ENCODE data around the gene INO80E.
"Not testable (repeated sequence)": the region's sequence is repeated elsewhere in the genome, so short reads cannot be mapped to it uniquely, and the experiment has no call there.

INO80E gene

DNA sequence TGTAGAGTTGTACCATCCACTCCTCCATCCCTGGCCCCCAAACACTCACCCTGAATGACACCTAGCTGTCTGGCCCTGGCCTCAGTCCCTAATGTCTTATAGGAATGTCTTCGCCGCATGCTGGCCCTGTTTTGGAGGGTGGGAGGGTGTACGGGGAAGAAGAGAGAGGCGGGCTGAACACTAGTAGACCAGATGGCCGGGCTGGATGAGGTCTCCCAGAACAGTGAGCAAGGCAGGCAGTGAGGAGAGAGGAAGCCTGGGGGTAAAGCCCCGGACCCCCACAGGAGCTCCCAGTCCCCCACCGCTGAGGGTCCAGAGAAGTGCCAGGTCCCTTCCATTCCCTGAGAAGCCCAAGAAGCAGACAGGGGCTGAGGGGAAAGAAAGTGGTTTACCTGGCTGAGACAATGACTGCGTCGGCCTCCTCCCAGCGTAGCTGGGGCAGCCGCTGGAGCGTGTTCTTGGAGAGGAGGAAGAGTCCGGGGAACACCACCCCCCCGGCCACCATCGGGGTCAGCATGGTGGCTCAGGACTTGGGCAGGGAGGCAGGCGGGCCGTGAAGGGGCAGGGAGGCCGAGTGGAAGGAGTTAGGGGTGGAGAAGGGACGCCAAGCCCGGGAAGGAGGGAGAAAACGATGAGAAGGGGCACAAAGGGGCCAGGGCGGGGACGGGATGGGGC is 34.1 kb downstream of the INO80E start:
- no peak for FAIRE-seq
- DNase-seq (ENCODE audit: insufficient read length, low spot score) = no peak

DNA sequence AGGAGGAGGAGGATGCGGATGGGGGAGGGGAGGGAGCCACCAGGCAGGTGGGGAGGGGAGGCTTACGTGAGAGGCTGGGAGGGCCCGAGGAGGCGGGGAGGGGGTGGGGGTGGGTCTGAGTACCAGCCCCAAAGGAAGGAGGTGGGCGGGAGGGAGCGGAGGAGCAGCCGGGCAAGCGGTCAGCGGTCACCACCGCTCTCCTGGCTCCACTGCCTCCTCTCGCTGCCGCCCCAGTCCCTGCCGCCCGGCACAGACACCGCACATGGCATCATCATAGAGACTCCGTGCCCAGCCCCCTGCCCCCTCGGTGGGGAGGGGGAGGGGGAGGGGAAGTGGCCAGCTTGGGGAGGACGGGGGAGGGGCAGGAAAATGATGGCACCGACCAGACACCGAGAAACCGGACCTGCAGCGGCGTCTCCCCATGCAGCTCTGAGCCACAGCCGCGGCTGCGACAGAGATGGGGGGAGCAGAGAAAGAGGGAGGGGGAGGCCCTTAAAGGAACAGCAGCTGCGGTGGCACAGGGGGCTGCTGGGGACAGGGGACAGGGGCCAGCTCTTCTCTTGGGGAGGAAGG is 34.9 kb downstream of the INO80E start, which contains the start of gene TLCD3B:
TLCD3B (minus strand) TSS at position 431 of the 573 bp plus-strand sequence. CDS start 744 bp downstream, outside the sequence.
- FAIRE-seq (no peak), DNase-seq (ENCODE audit: insufficient read length, low spot score) (no peak)

DNA sequence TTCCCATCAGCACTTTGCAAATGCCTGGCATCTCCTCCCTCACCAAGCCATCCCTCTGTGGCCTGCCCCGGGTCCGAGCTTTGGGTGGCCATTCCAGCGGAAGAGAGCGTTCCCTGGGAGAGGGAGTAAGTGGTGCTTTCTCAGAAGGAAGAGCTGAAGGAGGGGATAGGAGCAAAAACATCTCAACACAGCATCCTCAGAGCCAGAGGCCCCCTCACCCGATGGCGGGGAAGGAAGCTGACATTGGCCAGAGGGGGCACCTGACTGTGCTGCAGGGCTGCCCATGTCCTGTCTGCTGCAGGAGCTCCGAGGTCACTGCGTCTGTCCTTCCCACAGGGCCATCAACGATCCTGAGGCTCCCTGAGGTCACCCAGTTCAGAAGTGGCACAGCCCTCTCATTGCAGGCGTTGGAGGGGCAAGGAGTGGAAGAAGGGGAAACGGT is 35.5 kb downstream of the INO80E start:
- DNase-seq (ENCODE audit: insufficient read length, low spot score) (no peak), FAIRE-seq (no peak)

DNA sequence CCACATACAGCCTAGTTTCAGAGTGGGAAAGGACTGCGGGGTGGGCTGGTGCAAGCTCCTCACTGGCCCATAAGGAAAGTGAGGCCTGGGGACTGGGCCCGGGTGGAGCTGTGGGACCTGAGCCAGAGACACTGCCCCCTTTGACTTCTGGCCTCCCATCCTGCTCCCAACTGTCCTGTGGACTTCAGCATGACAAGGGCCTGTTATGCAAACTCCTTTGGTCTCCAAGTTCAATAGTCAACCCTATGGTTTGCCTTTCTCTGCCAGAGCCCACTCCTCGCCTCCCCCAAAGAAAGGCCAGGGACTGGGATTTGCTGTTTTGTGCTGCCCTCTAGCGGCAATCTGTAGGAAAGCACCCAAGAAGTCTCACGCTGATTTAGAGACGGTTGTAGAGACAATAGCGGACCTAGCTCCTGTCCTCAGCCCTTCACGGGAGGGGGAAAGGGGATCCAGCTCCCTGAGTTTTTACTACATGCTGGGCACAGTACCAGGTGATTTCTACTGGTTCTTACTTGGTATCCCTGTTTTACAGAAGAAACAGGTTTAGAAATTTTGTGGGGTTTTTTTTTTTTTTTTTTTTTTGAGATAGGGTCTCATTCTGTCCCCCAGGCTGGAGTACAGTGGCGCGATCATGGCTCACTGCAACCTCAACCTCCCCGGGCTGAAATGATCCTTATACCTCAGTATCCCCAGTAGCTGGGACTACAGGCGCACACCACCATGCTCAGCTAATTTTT is 36.2 kb downstream of the INO80E start:
- FAIRE-seq = no peak

DNA sequence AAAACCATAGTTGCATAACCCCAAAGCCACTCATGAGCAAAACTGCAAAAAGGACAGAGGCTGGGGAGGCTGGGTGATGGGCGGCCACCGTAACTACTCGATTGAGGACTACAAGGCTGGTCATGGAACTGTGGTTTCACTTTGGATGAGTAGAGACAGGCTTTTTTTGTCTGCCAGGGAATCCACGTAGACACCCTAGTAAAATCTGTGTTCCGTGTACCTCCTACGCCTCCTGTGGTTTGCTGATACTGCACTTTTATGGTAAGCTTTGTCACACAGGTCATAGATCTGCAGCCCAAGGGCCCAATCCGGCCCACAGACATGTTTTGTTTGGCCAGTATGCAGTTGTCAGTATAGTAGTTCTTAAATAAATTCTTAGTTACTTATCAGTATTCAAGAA is 37.2 kb downstream of the INO80E start:
- DNase-seq (ENCODE audit: insufficient read length, low spot score) (no peak), FAIRE-seq (no peak)

More for the DNA sequence above, 36.2 kb downstream of the INO80E start:
- peak; percentile 74 for DNase-seq (ENCODE audit: insufficient read length, low spot score)

DNA sequence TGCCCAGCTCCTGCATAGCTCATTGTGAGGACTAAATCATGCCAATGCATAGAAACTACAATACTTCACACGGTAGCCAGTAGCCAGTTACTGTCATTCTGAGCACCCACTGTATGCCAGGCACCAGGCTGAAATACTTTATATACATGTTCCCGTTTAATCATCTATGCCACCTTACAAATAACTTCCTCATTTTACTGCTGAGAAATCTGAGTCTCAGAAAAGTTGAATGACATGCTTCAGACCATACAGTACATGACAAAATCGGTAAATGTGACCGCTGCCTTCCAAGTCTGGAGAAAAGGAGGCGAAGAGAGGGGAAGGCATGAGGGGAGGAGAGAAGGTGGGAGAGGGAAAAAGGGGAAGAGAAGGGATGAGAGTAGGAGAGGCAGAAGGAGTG is 44.2 kb downstream of the INO80E start:
- no peak for DNase-seq (ENCODE audit: insufficient read length, low spot score)
- FAIRE-seq = no peak

DNA sequence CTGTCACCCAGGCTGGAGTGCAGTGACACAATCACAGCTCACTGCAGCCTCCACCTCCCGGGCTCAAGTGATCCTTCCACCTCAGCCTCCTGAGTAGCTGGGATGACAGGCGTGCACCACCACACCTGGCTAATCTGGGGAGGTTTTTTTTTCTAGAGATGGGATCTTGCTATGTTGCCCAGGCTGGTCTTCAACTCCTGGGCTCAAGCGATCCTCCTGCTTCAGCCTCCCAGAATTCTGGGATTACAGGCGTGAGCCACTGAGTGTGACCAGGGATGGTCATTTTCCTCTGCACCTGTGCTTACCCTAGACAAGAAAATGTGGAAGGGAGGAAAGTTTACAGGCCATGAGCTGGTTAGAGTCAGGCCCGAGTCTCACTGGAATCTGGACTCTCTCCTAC is 44.6 kb downstream of the INO80E start:
- FAIRE-seq; DNase-seq (ENCODE audit: insufficient read length, low spot score): not testable (repeated sequence)

DNA sequence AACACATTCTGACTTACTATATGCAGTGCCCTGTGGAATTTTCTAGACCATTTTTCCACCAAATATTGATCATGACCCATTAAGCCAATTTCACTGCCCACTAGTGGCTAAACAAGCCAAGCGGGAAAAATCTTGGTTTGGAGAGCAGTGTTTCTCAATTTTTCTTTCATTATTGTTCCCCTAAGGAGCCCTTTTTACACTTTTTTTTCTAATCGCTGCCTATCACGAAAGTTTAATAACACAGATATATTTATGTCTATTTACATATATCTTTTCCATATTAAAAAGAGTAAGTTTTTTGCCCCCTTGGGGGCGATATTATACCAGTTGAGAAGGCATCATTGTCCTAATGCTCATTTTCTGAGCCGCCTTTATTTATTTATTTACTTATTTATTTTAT is 45.8 kb downstream of the INO80E start:
- DNase-seq (ENCODE audit: insufficient read length, low spot score) = no peak
- no peak for FAIRE-seq

DNA sequence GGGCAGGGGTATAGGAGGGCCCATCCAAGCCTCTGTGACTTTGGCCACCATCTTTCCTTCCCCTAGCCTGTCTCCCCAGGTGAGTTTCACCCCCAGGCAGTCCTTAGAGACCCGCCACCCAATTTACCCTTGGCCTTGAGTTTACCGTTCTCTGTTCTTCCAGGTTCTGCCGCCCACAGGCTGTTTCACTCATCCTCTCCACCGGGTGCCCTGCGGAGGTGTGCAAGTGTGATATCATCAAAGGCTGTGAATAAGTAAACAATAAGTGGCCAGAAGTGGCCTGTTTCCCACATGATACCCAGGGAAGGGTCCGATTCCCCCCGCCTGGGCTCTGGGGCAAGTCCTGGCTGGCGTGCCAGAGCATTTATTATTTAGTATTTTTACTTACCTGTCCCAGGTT is 50.1 kb downstream of the INO80E start:
- FAIRE-seq (no peak), DNase-seq (ENCODE audit: insufficient read length, low spot score) (no peak)

DNA sequence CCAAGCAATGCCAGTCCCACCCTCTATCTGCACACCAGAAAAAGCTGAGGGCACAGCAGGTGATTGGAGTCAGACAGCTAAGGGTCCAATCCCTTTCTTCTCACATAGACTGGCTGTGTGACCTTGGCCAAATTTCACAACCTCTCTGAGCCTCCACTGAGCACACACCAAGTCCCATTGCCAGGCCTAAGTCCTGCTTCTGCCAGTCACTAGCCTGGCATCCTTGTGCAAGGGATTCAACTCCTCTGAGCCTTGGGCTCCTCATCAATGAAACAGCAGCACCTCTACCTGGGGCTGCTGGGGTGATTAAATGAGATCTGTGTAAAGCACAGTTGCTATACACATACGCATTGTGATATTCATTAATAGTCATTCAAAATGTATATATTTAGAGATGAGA is 50.5 kb downstream of the INO80E start:
- no peak for FAIRE-seq
- DNase-seq (ENCODE audit: insufficient read length, low spot score) = no peak

DNA sequence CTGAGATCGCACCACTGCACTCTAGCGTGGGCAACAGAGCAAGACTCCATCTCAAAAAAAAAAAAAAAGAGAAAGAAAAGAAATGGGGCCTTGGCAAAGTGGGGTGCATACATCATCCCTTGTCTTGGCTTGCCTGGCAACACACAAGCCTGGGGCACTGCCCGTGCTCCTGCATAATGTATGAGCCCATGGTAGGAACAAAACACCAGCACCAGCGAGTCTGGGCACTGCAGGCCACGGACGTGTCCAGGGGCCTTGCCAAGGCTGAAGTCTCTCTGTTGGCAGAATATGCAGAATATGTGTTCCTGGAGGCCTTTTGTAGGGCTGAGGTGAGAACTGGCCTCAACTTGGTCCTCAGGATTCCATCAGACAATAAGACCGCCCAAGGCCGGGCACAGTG is 53.8 kb downstream of the INO80E start:
- no peak for FAIRE-seq
- DNase-seq (ENCODE audit: insufficient read length, low spot score) = no peak

DNA sequence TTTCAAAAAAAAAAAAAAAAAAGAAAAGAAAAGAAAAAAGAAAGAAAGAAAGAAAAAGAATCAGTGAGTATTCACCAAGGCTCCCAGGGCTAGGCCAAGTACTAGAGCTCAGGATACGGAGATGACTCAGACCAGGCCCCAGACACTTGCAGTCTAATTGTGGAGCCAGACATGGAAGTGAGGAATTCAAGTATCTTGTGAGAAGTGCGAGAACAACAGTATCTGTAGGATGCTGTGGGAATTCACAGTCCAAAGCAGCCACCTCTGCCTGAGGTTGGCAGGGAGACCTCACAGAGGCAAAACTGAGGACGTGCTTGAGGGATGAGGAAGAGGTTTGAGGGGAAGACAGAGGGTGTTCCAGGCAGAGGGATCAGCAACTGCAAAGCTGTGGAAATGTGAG is 55.5 kb downstream of the INO80E start:
- DNase-seq (ENCODE audit: insufficient read length, low spot score) = no peak
- no peak for FAIRE-seq

DNA sequence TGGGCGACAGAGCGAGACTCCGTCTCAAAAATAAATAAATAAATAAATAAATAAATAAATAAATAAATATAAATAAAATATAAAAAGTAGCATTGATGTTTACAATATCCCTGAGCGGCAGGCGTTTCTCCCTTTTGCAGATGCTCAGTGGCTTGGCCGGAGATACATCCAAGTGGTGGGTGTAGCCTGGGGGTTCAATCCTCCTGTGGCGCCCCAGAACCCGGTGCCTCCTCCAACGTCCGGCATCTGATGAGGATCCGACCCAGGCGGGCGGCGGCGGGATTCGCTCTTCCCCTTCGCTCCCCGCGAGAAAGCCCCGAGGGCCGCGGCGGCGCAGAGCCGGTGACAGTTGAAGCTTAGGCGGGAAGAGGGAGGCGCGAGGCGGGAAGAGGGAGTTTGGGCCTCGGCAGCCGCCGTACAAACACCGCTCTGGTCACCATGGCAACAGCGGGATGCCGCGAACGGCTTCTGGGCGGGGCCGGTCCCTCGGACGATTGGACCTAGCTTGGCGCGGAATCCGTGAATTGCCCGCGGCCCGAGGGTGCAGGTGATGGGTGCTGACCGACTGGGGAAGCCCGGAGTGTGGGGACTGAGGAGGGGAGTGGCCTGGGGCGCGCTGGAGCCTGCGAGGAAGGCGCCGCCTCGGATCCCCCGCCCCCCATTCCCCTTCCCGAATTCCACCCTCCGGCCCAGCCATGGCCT is 56.8 kb downstream of the INO80E start:
- no peak for FAIRE-seq
- peak; percentile 88 for DNase-seq (ENCODE audit: insufficient read length, low spot score)

DNA sequence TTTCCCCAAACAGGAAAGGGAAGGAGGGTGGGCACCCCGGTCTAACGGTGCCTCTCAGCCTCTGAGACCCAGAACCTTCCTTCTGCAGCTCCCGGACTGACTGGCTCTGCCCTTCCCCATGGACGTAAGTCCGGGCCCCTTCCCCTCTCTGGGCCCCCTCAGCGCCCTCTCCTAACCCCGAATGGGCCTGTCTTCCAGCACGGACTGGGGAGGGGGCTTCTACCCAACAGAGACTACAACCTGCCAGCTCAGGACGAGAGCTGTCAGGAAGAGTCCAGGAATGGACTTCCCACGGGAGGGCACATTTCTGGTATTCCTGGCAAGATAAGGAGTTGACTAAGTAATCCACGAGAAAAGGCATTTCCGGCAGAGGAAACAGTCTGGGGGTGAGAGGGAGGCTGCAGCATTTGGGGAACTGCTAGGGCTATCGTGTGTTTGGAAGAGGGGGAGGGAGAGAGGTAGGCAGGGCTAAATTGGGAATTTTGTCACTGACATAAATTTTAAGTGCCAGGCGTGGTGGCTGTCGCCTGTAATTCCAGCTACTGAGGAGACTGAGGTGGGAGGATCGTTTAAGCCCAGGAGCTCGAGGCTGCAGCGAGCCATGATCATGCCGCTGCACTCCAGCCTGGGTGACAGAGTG is 57.5 kb downstream of the INO80E start:
- DNase-seq (ENCODE audit: insufficient read length, low spot score) = no peak
- FAIRE-seq = no peak

DNA sequence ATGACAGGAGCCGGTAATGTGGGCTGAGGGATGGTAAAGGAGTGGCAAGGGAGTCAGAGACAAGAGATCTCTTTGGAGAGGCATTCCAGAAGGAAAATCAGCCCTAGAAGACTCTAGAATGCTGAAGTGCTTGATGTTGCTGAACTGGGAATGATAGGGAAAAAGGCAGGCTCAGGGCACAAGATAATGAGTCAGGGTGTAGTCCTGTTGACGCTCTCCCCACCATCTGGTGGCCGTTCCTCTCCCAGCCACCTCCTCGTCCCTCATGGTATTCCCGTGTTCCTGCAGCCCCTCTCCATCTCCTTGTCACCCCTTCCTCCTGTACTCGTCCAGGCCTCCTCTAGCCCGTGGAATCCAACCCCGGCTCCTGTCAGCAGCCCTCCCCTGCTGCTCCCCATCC is 58.4 kb downstream of the INO80E start:
- no peak for FAIRE-seq

DNA sequence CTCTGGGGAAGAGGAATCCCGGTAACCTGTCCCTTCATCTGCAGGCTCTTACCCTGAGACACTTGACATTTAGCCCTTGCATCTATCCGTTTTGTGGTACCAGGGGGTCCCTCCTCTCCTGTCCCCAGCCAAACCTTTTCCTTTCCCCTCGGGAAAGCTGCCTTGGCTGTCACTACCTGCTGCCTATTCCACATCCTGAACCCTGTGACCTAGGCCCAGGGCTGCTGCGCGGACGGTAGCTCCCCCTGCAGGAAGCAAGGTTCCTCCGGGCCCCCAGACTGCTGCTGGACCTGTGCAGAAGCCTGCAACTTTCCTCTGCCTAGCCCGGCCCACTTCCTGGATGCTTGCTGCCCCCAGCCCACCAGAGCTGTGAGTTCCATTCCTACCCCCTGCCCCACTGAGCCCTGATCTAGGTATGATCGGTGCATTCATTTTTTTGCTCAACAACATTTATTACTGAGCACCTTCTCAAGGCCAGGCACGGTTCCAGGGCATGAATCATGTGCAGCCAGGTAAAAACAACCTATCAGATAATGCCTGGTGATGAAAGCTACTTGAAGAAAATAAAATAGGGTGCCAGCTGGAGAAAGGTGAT is 59.0 kb downstream of the INO80E start:
- DNase-seq (ENCODE audit: insufficient read length, low spot score) = no peak
- FAIRE-seq = no peak

More for the DNA sequence above, 58.4 kb downstream of the INO80E start:
- no peak for DNase-seq (ENCODE audit: insufficient read length, low spot score)
